ENCODE data around the gene PLEKHA5.

- no peak for TF ChIP-seq CTCF (conservative IDR thresholded peaks at IDR 0.05; ENCODE audit: low read depth, low read length)
- TF ChIP-seq EZH2 (IDR thresholded peaks at IDR 0.05; ENCODE audit: borderline replicate concordance, low read depth, low read length, poor library complexity, severe bottlenecking): no peak
Measured at GRCh38 chr12:19177754-19178153, 48.2 kb downstream of the PLEKHA5 start.

Measured in A673 (cell line).